NCI-H226 (cell line): Measurements from ENCODE around the gene ERFE.
"Not testable (repeated sequence)": the region's sequence is repeated elsewhere in the genome, so short reads cannot be mapped to it uniquely, and the experiment has no call there.

ENCODE experiments used
- DNase-seq: peaks from one replicate; pipeline ENCODE4 v3.0.0-alpha.2; 2015

The ERFE gene

DNA sequence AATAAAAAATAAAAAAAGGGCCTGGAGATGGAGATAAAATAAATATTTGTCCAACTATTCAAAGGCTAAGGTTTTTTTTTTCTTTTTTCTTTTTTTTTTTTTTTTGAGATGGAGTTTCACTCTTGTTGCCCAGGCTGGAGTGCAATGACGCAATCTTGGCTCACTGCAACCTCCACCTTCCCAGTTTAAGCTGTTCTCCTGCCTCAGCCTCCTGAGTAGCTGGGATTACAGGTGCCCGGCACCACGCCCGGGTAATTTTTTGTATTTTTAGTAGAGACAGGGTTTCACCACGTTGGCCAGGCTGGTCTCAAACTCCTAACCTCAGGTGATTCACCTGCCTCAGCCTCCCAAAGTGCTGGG, 12.3 kb downstream of the ERFE start:
- not testable (repeated sequence) for DNase-seq

DNA sequence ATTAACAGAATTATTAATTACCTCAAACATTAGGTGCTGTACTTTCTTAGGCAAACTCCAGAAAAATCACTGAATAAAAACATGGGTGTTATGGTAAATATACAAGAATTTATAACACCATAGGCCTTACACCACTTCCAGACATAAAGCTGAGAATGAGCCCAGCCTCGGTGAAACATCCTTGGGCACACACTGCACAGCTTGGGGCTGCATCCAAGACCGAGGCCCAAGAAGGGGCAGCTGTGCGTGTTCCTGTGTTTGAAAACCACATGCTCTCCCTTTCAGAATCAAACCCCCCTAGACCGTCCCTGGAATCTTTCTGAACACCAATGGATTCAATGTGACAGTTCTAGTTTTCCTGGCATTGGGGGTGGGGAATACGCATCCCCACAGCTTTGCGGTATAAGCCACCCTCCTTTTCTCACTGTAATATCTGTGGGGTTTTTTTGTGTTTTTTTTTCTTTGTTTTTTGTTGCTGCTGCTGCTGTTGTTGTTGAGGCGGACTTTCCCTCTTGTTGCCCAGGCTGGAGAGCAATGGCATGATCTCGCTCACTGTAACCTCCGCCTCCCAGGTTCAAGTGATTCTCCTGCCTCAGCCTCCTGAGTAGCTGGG, 12.9 kb downstream of the ERFE start:
- DNase-seq: no peak

DNA sequence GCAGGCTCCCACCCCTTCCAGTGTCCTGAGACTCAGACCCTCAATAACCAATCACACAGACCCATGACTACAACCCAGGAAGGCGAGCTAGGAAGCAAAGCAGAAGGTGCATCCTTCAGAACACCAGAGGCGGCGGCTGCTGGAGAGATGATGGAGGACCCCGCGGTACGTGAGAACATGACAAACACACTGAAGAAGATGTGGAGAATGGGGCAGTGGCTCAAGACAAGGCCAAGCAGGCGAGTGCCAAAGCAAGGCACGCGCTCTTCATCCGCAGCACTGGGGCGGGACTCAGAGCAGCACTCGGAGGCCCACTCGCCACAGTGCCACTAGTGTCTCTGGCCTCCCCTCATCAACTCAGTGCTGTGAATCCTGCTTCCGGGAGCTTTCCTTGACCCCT, 13.7 kb downstream of the ERFE start:
- DNase-seq: no peak

DNA sequence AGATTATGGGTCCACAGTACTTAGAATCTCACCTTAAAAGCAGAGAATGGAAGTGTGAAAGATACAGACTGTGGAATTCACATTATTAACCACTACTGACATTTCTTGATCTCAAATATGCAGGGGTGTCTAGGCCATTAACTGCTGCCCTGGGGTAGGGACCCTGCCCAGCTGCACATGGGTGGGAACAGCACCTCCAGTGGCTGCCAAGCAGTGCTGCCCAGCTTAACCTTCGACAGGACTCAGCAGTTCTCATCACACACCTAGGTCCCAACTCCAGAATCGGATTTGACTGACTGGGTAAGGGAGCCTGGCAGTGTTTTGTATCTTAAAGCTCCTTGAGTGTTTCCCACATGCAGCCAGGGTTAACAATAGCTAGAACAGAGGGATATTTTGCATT, 14.9 kb downstream of the ERFE start:
- no peak for DNase-seq

DNA sequence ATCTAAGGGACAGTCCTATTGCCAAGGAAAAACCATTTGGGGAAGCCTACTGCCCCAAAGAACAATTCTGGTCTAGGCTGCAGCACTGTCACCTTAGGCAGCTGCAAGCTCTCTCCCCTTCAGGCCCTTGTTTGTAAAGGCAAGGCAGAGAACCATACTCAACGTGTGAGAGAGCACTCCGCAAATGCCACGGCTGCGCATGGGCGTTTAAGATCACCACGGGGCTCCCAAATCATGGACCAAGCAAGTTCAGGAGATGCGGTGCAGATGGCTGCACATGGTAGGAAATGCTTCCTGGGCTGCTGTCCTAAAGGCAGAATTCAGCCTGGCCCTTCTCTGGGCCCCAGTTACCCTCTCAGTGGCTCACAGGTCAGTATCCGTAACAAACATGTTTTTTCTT, 15.5 kb downstream of the ERFE start:
- no peak for DNase-seq

DNA sequence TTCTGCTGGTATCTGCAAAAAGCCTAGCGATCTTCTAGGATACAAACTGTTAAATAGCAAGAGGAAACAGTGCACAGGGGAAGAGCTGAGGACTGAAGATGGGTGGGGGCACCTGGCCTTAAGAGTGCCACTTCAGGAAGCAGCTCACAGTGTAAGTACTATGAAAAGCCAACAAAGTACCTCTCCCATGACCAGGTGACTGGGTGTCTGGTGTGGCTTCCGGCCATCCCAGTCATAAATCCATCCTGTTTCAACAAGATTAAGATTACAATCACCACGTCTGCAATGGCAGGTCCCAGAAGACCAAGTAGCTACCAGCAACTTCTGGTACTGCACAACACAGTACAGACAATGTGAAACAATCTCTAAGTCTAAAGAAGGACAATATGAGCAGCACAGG, 15.9 kb downstream of the ERFE start:
- DNase-seq: no peak

DNA sequence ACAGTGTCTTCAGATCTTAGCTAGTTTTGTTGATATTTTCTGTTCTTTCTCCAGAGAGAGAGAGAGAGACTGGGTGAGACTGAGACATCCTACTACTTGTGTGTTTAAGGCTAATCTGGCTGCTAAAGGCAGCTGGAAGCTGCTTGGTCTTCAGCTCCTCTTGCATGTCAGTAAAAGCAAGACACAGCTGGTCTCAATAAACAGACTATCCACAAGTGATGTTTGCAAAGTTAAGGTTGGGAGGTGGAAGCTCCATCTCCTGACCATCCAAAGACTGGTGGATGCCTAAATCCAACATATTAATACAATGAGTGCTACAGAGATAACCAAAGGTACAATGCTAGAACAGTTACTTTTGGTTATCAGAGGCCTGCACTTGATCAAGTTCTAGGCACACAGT, 17.8 kb downstream of the ERFE start:
- DNase-seq: no peak

DNA sequence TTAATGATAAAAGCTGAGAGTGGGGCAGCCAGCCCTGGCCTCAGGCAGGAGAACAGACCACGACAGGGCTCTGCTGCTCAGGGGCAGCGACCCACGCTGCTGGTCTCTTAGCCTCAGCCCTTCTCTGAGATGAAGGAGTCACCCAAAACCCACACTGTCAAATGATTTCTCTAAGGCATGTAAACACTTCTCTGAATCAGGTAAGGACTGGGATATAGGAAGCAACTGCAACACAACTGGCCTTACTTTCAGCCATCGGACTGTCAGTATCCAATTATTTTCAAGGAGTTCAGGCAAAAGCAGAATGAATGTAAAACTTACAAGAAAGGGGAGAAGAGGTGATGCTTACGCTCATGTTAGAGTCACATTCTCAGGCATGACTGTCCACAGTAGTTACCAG, 21.8 kb downstream of the ERFE start:
- DNase-seq: no peak

DNA sequence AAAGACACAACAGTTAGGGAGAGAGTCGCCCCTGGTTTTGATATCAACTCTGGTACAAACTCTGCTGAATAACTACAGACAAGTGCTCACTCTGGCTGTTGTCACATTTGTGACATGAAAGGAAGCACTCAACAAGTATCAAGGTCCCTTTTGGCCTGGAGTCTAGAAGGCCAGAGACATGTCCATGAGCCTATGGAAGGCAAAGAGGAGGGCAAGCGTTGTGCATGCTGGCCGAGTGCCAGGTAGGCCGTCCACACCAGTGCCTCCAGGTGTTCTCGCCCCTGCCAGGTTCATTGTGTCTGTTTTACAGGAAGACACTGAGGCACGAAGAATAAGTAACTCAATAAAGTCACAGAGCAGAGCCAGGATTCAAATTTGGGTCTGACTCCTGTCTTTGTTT, 23.6 kb downstream of the ERFE start:
- DNase-seq: no peak

DNA sequence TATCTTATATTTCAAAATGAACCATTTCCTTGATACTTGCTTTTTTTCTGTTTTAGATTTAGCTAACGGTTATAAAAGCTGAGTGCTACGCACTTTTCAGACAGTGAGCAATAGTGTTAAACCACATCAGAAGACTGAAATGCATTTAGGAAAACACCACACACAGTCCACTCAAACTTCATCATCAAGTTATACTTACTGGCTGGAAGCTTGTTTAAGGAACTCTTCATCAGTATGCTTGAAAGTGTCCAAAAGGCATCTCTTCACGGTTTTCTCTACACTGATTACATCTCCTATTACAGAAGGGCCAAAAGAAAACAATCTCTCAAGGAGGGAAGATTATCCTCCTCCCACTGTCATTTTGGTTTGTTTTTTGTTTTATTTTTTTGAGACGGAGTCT, 25.1 kb downstream of the ERFE start:
- DNase-seq: no peak

DNA sequence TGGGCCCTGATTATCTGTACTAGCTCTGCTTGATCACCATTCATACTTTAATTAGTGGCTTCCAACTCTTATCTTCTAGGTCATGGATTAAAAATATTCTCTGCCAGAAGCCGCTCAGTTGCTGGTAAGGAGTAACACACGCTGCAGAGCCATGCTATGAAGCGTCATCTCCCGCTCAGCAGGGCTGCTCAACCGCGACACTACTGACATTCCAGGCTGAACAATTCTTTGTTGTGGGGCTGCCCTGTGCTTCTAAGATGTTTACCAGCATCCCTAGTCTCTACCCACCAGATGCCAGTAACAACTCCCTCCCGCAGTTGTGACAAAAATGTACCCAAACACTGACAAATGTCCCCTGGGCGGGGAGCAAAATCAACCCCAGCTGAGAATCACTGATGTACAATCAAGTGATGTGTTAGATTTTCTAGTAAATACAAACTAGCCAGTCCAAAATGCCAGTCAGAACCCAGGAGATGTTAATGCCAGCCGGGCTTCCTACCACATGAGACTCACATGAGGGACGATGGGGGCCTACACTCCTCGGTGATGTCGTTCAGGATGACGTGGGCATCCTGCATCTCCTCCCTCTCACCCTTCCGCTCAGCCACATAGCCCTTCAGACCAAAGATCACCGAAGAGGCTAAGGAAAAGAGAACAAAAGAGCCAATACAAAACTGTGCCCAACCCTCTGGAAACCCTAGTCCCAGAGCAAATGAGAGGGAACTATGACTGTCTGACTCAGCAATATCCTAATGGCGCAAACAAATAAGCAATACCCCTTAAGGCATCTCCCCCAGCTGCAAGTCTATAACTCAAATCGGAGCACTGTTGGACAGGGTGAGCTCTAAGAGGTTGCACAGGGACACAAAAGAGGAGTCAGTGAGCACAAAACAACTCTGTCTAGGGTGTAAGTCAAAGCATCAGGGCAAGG, 29.1 kb downstream of the ERFE start:
- DNase-seq: no peak

DNA sequence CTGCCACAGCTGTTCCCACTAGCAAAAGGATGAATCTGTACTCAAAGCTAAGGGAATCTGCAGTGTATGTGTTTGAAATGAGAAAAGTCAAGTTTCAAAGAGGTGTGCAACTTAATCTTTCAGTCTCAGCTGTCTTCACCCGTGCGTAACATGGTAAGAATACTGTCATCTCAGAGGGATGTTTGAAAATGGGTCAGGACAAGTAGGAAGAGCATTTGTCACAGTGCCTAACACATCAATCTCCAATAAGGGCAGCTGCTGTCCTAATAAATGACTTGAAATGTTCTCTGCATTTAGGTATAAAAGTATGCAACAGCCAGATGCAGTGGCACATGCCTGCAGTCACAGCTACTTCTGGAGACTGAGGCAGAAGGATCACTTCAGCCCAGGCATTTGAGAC, 31.7 kb downstream of the ERFE start:
- DNase-seq: no peak

DNA sequence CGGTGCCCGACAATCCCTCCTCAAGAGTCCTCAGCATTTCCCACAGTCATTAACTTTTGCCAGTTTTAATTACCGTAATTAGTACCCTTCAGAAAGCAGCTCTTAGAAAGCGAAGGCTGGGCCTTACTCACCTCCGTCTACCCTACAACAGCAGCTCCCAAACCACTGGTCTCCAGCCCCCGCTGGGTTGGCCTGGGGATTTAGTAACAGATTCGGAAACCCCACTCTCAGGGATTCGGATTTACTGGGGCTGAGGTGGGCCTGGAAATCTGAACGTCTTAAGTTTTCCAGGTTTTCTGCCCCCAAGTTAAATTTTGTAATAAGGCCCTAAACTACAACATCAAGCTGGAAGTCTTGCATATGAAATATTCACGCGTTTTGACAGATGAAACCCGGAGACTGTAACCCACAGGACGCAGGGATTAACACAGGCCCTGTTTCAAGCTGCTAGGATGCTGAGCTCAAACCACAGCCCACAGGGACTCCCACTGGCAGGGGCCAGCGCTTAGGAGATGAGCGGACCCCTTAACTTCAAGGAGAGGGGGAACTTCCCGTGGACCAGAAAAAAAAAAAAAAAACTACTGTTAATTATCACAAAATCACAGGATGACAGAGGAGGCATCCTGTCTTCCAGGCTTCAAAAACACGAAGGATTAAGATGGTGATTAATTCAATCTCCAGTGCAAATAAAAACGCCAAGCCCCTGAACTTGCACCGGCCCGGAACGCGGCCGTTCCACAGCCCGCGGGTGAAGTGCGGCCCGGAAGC, 43.7 kb downstream of the ERFE start:
- no peak for DNase-seq

DNA sequence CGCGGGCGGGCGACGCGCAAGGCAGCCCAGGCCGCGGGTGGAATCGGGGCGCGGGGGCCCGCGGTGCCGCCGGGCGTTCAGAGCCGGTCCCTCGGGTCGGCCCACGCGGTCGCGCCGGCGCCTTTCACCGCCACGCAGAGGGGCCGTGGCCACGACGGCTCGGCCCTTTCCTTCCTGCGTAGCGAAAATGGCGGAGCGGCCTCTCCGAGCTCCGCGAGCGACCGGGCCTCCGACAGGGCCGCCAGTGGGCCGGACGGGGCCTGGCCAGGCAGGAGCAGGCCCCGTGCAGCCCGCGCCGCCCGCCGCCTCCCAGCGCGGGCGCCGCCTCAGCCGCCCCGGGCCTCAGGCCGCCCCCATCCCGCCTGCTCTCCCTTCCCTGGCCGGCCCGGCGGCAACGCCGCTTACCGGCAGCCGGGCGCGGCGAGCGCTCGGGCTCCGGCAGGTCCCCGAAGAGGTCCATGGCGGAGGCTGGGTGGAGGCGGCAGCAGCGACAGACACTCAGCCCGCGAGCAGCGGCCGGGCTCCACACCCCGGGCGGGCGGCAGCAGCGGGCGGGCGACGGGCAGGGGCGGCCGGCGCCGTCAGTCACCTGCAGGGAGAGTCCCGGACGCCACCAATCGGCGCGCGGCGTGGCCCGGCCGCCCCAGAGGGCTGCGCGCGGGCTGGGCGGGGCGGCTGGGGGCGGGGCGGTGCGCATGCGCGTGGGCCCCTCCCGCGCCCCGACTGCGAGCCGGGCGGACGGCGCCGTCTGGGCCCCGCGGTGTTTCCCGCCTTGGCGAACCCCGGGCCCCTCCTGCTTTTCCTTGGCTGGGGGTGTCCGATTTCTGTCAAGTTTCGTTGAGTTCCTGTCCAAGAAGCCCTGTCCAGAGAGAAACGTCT, 44.6 kb downstream of the ERFE start, which contains the start of gene ILKAP:
Gene ILKAP, minus strand, starts transcription at position 602 of the 879 bp plus-strand sequence. Its CDS starts 142 bp downstream, at position 460.
- DNase-seq: peak; percentile 72

DNA sequence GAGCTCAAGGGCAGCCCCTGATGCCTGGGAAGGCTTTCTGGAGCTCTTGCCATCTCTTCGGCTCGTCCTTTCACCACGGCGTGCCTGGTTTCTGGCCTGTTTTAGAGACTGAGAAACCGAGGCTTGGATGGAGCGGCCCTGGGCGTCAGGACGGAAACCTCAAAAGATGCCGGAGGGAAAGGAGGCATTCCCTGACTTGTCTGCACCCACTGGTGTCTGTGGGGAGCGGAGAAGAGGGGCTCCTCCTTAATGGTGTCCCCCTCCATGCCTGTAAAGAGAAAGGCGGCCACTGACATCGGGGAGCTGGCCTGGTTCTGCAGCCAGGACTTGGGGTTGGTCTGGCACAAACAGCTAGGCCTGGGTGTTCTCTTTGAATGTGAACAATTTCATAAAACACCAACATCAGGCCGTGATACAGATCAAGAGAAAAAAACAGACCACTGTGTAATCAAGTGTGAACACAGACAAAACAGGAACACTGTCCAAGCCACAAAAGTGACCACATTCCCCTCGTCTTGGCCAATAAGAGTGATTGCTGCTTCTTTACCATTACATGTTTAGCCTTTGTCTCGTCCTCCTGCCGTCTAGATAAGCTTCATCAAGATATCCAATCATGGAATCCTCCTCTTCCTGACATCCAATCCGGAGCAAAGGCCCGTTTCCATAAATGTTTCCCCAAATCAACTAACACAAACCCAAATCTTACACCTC, 45.4 kb downstream of the ERFE start:
- no peak for DNase-seq

DNA sequence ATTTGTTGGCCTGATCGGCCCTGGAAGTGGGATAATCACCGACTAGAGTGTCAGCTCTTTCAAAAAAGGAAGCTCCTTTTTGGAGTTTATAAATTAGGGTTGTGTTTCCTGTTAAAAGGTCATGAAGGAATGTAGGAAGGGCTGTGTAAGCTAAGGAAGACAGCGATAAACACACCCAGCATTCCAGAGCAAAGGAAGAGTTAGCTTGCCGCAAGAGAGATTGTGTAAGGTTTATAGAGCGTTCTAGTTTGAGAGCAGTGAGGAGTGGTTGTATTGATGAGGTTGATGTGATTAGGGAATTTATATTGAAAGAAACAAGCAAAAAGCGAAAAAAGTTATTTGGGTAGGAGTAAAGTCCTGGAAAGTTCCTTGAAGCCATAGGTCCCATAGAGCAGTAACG, 48.2 kb downstream of the ERFE start:
- DNase-seq: no peak

DNA sequence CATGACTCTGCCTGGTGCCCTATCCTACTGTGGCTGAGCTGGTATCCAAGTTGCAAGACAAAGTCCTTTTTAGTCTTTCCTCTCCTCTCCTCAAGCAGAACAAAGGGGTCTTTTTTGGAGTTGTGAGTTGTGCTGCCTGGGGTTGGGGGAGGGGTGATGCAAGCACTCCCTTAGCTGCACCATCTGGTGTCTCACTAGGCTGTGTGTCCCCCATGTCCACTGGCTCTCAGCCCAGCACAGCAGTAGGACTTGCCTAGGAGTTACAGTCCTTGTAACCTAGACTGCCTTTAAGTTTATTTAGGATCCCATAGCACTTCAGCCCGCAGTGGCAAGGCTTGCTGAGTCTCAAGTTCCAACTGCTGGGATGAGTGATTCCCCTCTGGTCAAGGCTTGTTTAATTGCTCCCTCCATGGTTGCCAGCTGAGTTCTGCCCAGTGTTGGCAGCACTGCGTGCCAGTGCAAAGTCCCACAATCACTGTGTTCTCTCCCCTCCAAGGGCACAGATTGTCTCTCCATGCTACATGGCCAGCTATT, 57.9 kb downstream of the ERFE start:
- DNase-seq: no peak
